ENCODE measurements around the gene NLRP7.
"Not testable (repeated sequence)": the region's sequence is repeated elsewhere in the genome, so short reads cannot be mapped to it uniquely, and the experiment has no call there.

The NLRP7 gene

GRCh38 chr19:54937926-54938325 lies 9.4 kb downstream of the NLRP7 start:
- no peak for DNase-seq (ENCODE audit: low read depth)
- TF ChIP-seq, protein P1, sequence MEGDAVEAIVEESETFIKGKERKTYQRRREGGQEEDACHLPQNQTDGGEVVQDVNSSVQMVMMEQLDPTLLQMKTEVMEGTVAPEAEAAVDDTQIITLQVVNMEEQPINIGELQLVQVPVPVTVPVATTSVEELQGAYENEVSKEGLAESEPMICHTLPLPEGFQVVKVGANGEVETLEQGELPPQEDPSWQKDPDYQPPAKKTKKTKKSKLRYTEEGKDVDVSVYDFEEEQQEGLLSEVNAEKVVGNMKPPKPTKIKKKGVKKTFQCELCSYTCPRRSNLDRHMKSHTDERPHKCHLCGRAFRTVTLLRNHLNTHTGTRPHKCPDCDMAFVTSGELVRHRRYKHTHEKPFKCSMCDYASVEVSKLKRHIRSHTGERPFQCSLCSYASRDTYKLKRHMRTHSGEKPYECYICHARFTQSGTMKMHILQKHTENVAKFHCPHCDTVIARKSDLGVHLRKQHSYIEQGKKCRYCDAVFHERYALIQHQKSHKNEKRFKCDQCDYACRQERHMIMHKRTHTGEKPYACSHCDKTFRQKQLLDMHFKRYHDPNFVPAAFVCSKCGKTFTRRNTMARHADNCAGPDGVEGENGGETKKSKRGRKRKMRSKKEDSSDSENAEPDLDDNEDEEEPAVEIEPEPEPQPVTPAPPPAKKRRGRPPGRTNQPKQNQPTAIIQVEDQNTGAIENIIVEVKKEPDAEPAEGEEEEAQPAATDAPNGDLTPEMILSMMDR (conservative IDR thresholded peaks at IDR 0.05; ENCODE audit: control insufficient read depth, insufficient read depth, low read depth, low read length) = no peak
- H3K4me3 ChIP-seq (ENCODE audit: control insufficient read depth, low read depth, low read length) = no peak overlapping the region

- TF ChIP-seq, protein P1 (conservative IDR thresholded peaks at IDR 0.05; ENCODE audit: control insufficient read depth, insufficient read depth, low read depth, low read length) = no peak
- no peak overlapping the region for H3K4me3 ChIP-seq (ENCODE audit: control insufficient read depth, low read depth, low read length)
- DNase-seq (ENCODE audit: low read depth) = peak; percentile 6
These were observed 19.0 kb downstream of the NLRP7 start for GRCh38 chr19:54928299-54928698.

DNA sequence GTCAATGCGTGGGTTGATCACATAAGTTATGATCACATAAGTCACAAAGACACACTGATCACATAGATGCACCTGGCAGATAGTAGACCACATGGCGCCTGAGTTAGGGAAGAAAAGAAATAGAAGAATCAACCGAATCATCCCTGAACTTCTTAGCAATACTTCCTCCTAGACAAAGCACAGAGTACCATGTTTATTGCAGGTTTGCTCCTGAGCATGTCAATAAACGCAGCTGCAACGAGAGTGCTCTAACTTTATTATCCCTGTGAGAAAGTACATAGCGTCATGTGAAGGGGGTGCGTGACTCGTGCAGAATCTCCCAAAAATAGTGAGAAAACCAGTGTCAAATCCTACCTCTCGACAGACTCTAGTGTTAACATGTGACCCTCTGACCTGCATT lies 24.1 kb downstream of the NLRP7 start:
- DNase-seq (ENCODE audit: low read depth) = no peak
- TF ChIP-seq, protein P1 (conservative IDR thresholded peaks at IDR 0.05; ENCODE audit: control insufficient read depth, insufficient read depth, low read depth, low read length) = no peak
- H3K4me3 ChIP-seq (ENCODE audit: control insufficient read depth, low read depth, low read length) = no peak overlapping the region

DNA sequence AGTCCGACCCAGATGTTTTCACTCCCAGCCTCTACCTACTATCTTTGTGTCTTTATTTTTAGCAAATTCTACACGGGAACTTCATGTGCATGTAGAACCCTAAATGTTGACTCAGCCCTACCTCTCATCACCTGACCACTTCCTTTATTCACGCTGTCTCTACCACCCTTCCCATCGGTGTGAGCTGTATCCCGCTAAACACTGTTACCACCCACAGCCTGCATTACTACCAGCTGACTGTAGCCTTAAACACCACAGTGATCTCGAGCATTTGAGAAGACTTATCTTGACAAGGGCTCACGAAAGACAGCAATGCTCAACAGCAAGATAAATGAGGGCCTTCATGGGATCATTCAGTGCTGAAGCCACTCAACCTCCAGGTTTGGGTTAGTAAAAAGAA lies 26.2 kb downstream of the NLRP7 start:
- H3K4me3 ChIP-seq (ENCODE audit: control insufficient read depth, low read depth, low read length) = no peak overlapping the region
- DNase-seq (ENCODE audit: low read depth) = no peak
- TF ChIP-seq, protein P1 (conservative IDR thresholded peaks at IDR 0.05; ENCODE audit: control insufficient read depth, insufficient read depth, low read depth, low read length) = no peak

DNA sequence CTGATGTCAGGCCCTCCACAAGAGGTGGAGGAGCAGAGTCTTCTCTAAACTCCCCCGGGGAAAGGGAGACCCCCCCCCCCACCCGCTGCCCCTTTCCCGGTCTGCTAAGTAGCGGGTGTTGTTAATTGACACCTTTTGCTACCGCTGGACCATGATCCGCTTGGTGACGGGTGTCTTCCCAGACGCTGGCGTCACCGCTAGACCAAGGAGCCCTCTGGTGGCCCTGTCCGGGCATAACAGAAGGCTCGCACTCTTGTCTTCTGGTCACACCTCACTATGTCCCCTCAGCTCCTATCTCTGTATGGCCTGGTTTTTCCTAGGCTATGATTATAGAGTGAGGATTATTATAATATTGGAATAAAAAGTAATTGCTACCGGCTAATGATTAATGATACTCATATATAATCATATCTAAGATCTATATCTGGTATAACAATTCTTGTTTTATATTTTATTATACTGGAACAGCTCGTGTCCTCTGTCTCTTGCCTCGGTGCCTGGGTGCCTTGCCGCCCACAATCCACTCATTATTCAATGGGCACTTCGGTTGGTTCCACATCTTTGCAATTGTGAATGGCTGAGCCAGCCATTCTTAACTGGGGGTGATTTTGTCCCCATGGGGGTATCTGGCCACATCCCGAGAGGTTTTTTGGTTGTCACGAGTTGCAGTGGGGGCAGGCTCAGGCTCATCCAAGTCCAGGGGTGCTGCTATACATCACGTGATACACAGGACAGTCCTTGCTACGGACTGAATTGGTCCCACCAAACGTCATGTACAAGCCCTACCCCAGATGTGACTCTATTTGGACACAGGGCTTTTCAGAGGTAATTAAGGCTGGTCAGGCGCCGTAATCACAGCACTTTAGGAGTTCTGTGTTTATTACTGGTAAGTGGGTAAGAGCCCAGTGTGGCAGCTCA lies 27.4 kb downstream of the NLRP7 start:
- H3K4me3 ChIP-seq (ENCODE audit: control insufficient read depth, low read depth, low read length); DNase-seq (ENCODE audit: low read depth): not testable (repeated sequence)

DNA sequence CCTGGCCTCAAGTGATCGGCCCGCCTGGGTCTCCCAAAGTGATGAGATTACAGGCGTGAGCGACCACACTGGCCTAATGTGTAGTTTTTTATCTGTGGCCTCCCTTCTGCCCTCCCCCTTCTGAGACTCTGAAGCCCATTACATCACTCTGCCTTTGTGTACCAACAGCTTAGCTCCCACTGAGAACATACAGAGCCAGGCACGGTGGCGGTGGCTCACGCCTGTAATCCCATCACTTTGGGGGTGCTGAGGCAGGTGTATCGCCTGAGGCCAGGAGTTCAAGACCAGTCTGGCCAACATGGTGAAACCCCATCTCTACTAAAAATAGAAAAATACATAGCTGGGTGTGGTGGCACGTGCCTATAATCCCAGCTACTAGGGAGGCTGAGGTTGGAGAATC lies 28.8 kb downstream of the NLRP7 start:
- TF ChIP-seq, protein P1 (conservative IDR thresholded peaks at IDR 0.05; ENCODE audit: control insufficient read depth, insufficient read depth, low read depth, low read length) = no peak
- no peak for DNase-seq (ENCODE audit: low read depth)
- no peak overlapping the region for H3K4me3 ChIP-seq (ENCODE audit: control insufficient read depth, low read depth, low read length)

GRCh38 chr19:54916822-54917221 lies 30.5 kb downstream of the NLRP7 start:
- TF ChIP-seq, protein P1 (conservative IDR thresholded peaks at IDR 0.05; ENCODE audit: control insufficient read depth, insufficient read depth, low read depth, low read length) = no peak
- no peak for DNase-seq (ENCODE audit: low read depth)
- no peak overlapping the region for H3K4me3 ChIP-seq (ENCODE audit: control insufficient read depth, low read depth, low read length)

GRCh38 chr19:54907899-54908298 lies 39.4 kb downstream of the NLRP7 start:
- H3K4me3 ChIP-seq (ENCODE audit: control insufficient read depth, low read depth, low read length); DNase-seq (ENCODE audit: low read depth): not testable (repeated sequence)

All from fibroblast of mammary gland (primary cell).